IMR-90 (cell line): ENCODE results near the gene NKD1. TPM values are rescaled to one million over a fixed set of nuclear protein-coding genes. Genes with fewer than 3 reads are reported as not detected.

ENCODE experiments used
- ATAC-seq: fragments of 200-7000 bp; cut with Tn5 transposase; 2 replicates; pipeline ENCODE4 v1.9.1; 2020; ENCODE audit warnings: low read depth, mild to moderate bottlenecking, moderate library complexity
- BruUV-seq: library from RNA; stranded (reverse); fragments of 400-500 nt; replicated peaks from 2 replicates; lab custom pipeline; 2021; lab: Mats Ljungman, UMichigan
- CTCF ChIA-PET: fragments of 300-600 bp; formaldehyde crosslinking; extraction: SDS; loops from one replicate; lab custom pipeline; 2021; ENCODE audit warnings: antibody characterized with exemption; lab: Yijun Ruan, JAX
- POLR2A ChIA-PET: fragments of 300-600 bp; sonication (Branson Sonifier 250); formaldehyde crosslinking; loops from one replicate; lab custom pipeline; 2022; ENCODE audit warnings: antibody characterized with exemption; ENCODE audit not compliant: unreplicated experiment; lab: Charles Lee
- DNase-seq: peaks from one replicate; pipeline ENCODE4 v3.0.0; 2013
- H2AFZ ChIP-seq: replicated peaks from 2 replicates; pipeline ENCODE3; 2013; ENCODE audit warnings: low read length, mild to moderate bottlenecking; ENCODE audit not compliant: poor library complexity
- H2AK5ac ChIP-seq: 2 replicates; pipeline ENCODE4 v1.6.1; 2013; ENCODE audit warnings: low read depth, low read length, inconsistent platforms
- H2AK9ac ChIP-seq: replicated peaks from 2 replicates; pipeline ENCODE3; 2013; ENCODE audit warnings: mild to moderate bottlenecking, low read depth, low read length, moderate library complexity; ENCODE audit not compliant: poor library complexity
- H2BK120ac ChIP-seq: 2 replicates; pipeline ENCODE4 v1.6.1; 2013; ENCODE audit warnings: low read depth, low read length, inconsistent platforms
- H2BK15ac ChIP-seq: 3 replicates; pipeline ENCODE4 v1.6.1; 2013; ENCODE audit warnings: low read depth, low read length, inconsistent platforms
- H2BK20ac ChIP-seq: 2 replicates; pipeline ENCODE4 v1.6.1; 2013; ENCODE audit warnings: low read depth, mild to moderate bottlenecking, inconsistent platforms, low read length, moderate library complexity
- H2BK5ac ChIP-seq: 2 replicates; pipeline ENCODE4 v1.6.1; 2013; ENCODE audit warnings: mild to moderate bottlenecking, low read depth, low read length, inconsistent platforms; ENCODE audit not compliant: poor library complexity, severe bottlenecking
- H3K14ac ChIP-seq: replicated peaks from 2 replicates; pipeline ENCODE4 v1.6.1; 2013; ENCODE audit warnings: low read depth, low read length, inconsistent platforms
- H3K18ac ChIP-seq: 2 replicates; pipeline ENCODE4 v1.6.1; 2013; ENCODE audit warnings: low read depth, low read length, control low read depth
- H3K23ac ChIP-seq: 2 replicates; pipeline ENCODE4 v1.6.1; 2013; ENCODE audit warnings: low read depth, low read length, inconsistent platforms
- H3K27ac ChIP-seq: 2 replicates; pipeline ENCODE4 v1.5.1; 2013; ENCODE audit warnings: mild to moderate bottlenecking, control low read depth, low read length; ENCODE audit not compliant: insufficient read depth
- H3K27me3 ChIP-seq: 2 replicates; pipeline ENCODE4 v1.6.1; 2013; ENCODE audit warnings: low read length; ENCODE audit not compliant: control insufficient read depth, insufficient read depth
- H3K36me3 ChIP-seq: 2 replicates; pipeline ENCODE4 v1.6.1; 2013; ENCODE audit warnings: low read length, mixed read lengths; ENCODE audit not compliant: control insufficient read depth, insufficient read depth
- H3K4ac ChIP-seq: 2 replicates; pipeline ENCODE4 v1.6.1; 2013; ENCODE audit warnings: low read depth, low read length, inconsistent platforms
- H3K4me1 ChIP-seq: 2 replicates; pipeline ENCODE4 v1.6.1; 2013; ENCODE audit warnings: low read length, mixed read lengths; ENCODE audit not compliant: control insufficient read depth, insufficient read depth
- H3K4me2 ChIP-seq: 2 replicates; pipeline ENCODE4 v1.6.1; 2013; ENCODE audit warnings: low read depth, mild to moderate bottlenecking, control low read depth, low read length, moderate library complexity
- H3K4me3 ChIP-seq: 2 replicates; pipeline ENCODE4 v1.5.1; 2013; ENCODE audit warnings: low read depth, mild to moderate bottlenecking, control low read depth, low read length, moderate library complexity; ENCODE audit not compliant: insufficient read depth
- H3K56ac ChIP-seq: 2 replicates; pipeline ENCODE4 v1.6.1; 2013; ENCODE audit warnings: low read length, inconsistent platforms; ENCODE audit not compliant: insufficient read depth; ENCODE audit errors: extremely low read depth
- H3K79me1 ChIP-seq, 2 experiments: 2 replicates each; pipeline ENCODE4 v1.6.1; 2013; ENCODE audit warnings: low read length in 2 of 2, inconsistent platforms in 1 of 2, low read depth in 1 of 2
- H3K9ac ChIP-seq: 2 replicates; pipeline ENCODE4 v1.6.1; 2013; ENCODE audit warnings: low read depth, low read length, control low read depth
- H3K9me1 ChIP-seq: 2 replicates; pipeline ENCODE4 v1.6.1; 2013; ENCODE audit warnings: low read length, inconsistent platforms; ENCODE audit not compliant: insufficient read depth
- H3K9me3 ChIP-seq: 2 replicates; pipeline ENCODE4 v1.6.1; 2013; ENCODE audit warnings: low read length; ENCODE audit not compliant: control insufficient read depth, insufficient read depth
- H4K20me1 ChIP-seq: 2 replicates; pipeline ENCODE4 v1.6.1; 2013; ENCODE audit warnings: low read length, inconsistent platforms; ENCODE audit not compliant: insufficient read depth
- H4K5ac ChIP-seq: 2 replicates; pipeline ENCODE4 v1.6.1; 2013; ENCODE audit warnings: mild to moderate bottlenecking, low read depth, low read length, control low read depth
- H4K8ac ChIP-seq, 2 experiments: 2 replicates each; pipeline ENCODE4 v1.6.1; 2013; ENCODE audit warnings: low read depth in 2 of 2, low read length in 2 of 2, control low read depth in 1 of 2, inconsistent platforms in 1 of 2
- H4K91ac ChIP-seq: 2 replicates; pipeline ENCODE4 v1.6.1; 2013; ENCODE audit warnings: low read depth, low read length, inconsistent platforms; ENCODE audit not compliant: insufficient read depth
- RCOR1 ChIP-seq: IDR thresholded peaks from 2 replicates; pipeline ENCODE4 v1.6.1; 2012; ENCODE audit warnings: mild to moderate bottlenecking, low read length, improper control_type of control experiment; ENCODE audit not compliant: insufficient replicate concordance
- WGBS, 2 experiments: methylation state at CpG; one replicate each; pipeline versions ENCODE4 v1.1.5 to v1.1.7; 2013; ENCODE audit warnings: missing lambda C conversion rate in 2 of 2; ENCODE audit not compliant: insufficient read length in 1 of 2; ENCODE audit errors: extremely low coverage in 2 of 2; 5-methylcytosine and 5-hydroxymethylcytosine counted together
- dilution Hi-C: fragments of 300-500 bp; cut with HindIII; formaldehyde crosslinking; loops from one replicate; pipeline ENCODE4 v1.14.3; 2018; ENCODE audit warnings: low sequenced_read_pairs; ENCODE audit not compliant: unreplicated experiment
- in situ Hi-C: fragments of 300-500 bp; cut with MboI; formaldehyde crosslinking; loops from 3 replicates; pipeline ENCODE4 v1.14.3; 2019; ENCODE audit warnings: low sequenced_read_pairs, inconsistent platforms, mixed read lengths
- intact Hi-C: fragments of 100-400 bp; cut with micrococcal nuclease; formaldehyde crosslinking; loops from 2 replicates; pipeline ENCODE4 v1.10.0; 2022
- polyA plus RNA-seq, 3 experiments: library from polyadenylated mRNA; depleted of rRNA; stranded (reverse); fragments of >200 nt; gene quantifications; 2 replicates each; pipeline ENCODE4 v1.2.3, GENCODE V29; 2012; ENCODE audit warnings: low replicate concordance in 1 of 3
- total RNA-seq: library from RNA; depleted of rRNA; stranded (reverse); fragments of >200 nt; gene quantifications from 2 replicates; pipeline ENCODE4 v1.2.3, GENCODE V29; 2012
- TF ChIP-seq, protein P1 (sequence below): fragments of 150-350 bp; IDR thresholded peaks from 2 replicates; pipeline ENCODE4 v1.6.1; 2017; ENCODE audit warnings: mild to moderate bottlenecking, antibody characterized with exemption, low read length, low read depth

The NKD1 gene
- total and polyA plus RNA-seq, 2 of the 4 experiments (the other 2 are of a cell fraction) = not detected

- no peak for TF ChIP-seq RCOR1
These were observed 119.5 kb downstream of the NKD1 start (continued) for GRCh38 chr16:50667497-50668367.

- H3K9ac ChIP-seq = no peak overlapping the region
- in situ Hi-C loops = loop anchor here (10.0 to 25.0 kb wide), 2 partner anchors 294 to 456 kb away; no protein-coding TSS in a partner anchor
These were observed 120.3 kb downstream of the NKD1 start for GRCh38 chr16:50668368-50669008.

More at GRCh38 chr16:50668368-50669008, 120.3 kb downstream of the NKD1 start:
- Histone ChIP-seq H2BK15ac (no peak overlapping the region), H3K79me1 (no peaks in the 10 kb centered on the region), H3K9me1 (no peaks in the 10 kb centered on the region), H3K4me1 (no peaks in the 10 kb centered on the region), H2AFZ (no peak overlapping the region), H3K27ac (no peak overlapping the region), H3K36me3 (no peaks in the 10 kb centered on the region), H2BK20ac (no peak overlapping the region), H4K8ac (no peak overlapping the region), H2AK5ac (no peak overlapping the region), H3K4me3 (no peak overlapping the region), H3K56ac (no peak overlapping the region), H2AK9ac (no peak overlapping the region), H2BK5ac (no peak overlapping the region), H3K18ac (no peak overlapping the region), H3K27me3 (no peaks in the 10 kb centered on the region; the same call in 1 of the 2 replicates), H3K4ac (no peak overlapping the region), H3K23ac (no peak overlapping the region), H4K20me1 (no peaks in the 10 kb centered on the region), H4K91ac (no peak overlapping the region), H3K14ac (no peak overlapping the region), H3K4me2 (no peak overlapping the region), H3K9me3 (peaks cover 19% of the 10 kb centered on the region), H4K5ac (no peak overlapping the region), H2BK120ac (no peak overlapping the region)
- WGBS, 2 experiments = no CpG with 5 or more reads among the region's 5 CpGs
- intact Hi-C loops (no loop called here), dilution Hi-C loops (no loop called here)
- POLR2A ChIA-PET = no interaction called here
- no peak for ATAC-seq
- TF ChIP-seq, protein P1, sequence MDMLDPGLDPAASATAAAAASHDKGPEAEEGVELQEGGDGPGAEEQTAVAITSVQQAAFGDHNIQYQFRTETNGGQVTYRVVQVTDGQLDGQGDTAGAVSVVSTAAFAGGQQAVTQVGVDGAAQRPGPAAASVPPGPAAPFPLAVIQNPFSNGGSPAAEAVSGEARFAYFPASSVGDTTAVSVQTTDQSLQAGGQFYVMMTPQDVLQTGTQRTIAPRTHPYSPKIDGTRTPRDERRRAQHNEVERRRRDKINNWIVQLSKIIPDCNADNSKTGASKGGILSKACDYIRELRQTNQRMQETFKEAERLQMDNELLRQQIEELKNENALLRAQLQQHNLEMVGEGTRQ = no peak
- no peak for DNase-seq
- BruUV-seq = no TSS peak
- CTCF ChIA-PET = interaction anchor here (0.6 to 2.0 kb wide), 3 partner anchors 138 to 342 kb away, joined by 3 to 5 read pairs (median 5); no protein-coding TSS in a partner anchor
